Fibroblast of lung (primary cell): ENCODE measurements around the gene S100A10.

Experiments used
- EZH2 ChIP-seq: IDR thresholded peaks from 2 replicates; pipeline ENCODE4 v1.5.1; 2012; ENCODE audit warnings: low read length, control low read depth, mild to moderate bottlenecking; ENCODE audit errors: missing control alignments
- TF ChIP-seq, protein P1 (sequence below), 2 donors: IDR thresholded peaks in 1 of 2; conservative IDR thresholded peaks in 1 of 2; 1 replicate in 1 of 2; 2 replicates in 1 of 2; pipeline ENCODE4 v1.5.1; 2011 to 2012; ENCODE audit warnings: low read length in 2 of 2, control low read depth in 1 of 2, inconsistent platforms in 1 of 2, low read depth in 1 of 2, mild to moderate bottlenecking in 1 of 2

DNA sequence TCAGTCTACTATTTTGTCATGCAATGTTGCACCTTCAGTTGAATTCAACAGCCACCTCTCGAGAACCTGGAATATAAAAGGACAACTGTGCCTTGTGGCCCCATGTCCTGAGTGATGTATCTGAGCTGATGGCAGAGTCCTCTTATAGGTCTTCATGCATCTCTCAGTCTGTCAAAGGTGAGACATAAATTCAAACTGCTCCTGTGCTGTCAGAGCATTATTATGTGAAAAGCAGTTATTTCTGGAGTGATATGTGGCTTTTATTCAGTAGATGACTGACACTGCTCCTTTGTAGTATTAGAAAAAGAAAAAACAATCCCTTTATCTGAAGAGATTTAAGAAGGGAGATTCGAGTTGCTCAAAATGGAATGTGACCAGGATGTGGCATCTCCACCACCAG is 8.4 kb downstream of the S100A10 start:
- TF ChIP-seq, protein P1, sequence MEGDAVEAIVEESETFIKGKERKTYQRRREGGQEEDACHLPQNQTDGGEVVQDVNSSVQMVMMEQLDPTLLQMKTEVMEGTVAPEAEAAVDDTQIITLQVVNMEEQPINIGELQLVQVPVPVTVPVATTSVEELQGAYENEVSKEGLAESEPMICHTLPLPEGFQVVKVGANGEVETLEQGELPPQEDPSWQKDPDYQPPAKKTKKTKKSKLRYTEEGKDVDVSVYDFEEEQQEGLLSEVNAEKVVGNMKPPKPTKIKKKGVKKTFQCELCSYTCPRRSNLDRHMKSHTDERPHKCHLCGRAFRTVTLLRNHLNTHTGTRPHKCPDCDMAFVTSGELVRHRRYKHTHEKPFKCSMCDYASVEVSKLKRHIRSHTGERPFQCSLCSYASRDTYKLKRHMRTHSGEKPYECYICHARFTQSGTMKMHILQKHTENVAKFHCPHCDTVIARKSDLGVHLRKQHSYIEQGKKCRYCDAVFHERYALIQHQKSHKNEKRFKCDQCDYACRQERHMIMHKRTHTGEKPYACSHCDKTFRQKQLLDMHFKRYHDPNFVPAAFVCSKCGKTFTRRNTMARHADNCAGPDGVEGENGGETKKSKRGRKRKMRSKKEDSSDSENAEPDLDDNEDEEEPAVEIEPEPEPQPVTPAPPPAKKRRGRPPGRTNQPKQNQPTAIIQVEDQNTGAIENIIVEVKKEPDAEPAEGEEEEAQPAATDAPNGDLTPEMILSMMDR (conservative IDR thresholded peaks at IDR 0.05 in 1 of 2, IDR thresholded peaks at IDR 0.05 in 1 of 2; ENCODE audit: low read depth in 1 of 2, low read length in 2 of 2) = no peak
- no peak for TF ChIP-seq EZH2
